Tibial nerve (tissue), 3 donors: ENCODE measurements around the gene CFC1.
"Not testable (repeated sequence)": the region's sequence is repeated elsewhere in the genome, so short reads cannot be mapped to it uniquely, and the experiment has no call there.

Experiments used
- CTCF ChIP-seq, 5 experiments: fragments of 200-600 bp in 3 of 5; fragments of 450-650 bp in 2 of 5; sonication (generic) in 3 of 5; IDR thresholded peaks; one replicate each; pipeline ENCODE4 v1.5.1; 2016 to 2019; ENCODE audit warnings: antibody characterized with exemption in 5 of 5, mild to moderate bottlenecking in 3 of 5, moderate library complexity in 2 of 5
- POLR2A ChIP-seq, 2 donors: fragments of 450-650 bp; IDR thresholded peaks; one replicate each; pipeline ENCODE4 v1.6.1; 2017; ENCODE audit warnings: antibody characterized with exemption in 2 of 2, mild to moderate bottlenecking in 2 of 2, moderate library complexity in 2 of 2

DNA sequence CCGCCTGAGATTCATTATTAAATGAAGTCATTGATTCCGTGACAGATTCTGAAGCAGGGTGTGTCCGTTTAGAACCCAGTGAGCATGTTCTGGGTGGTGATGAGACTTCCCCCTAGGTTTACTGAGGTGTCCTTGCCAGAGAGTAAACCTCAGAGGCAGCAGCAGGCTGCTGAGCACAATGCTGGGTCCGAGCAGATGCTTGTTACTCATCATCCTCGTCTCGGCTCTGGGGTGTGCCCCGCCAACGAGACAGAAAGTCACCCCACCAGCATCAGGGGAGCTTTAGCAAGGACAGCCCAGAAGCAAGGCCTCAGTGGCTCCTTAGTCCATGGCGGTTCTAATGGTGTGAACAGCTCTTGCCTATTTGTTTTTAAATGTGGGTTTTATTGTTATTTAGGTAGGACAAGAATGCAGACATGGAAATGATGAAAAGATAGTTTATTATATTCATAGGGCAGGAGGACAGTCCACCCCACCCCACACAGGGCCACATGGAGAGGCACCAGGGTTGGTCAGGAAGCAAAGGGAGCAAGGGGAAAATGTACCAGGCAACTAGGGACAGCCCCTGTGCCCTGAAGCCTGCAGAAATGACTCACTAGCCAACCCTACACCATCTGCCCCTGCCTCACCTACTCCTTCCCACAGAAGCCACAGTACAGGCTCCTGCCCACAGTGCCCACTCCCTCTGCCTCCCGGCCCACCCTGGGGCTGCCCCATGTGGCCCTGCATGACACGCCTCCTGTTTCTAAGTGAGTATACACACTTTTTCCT is 10.5 kb downstream of the CFC1 start:
- TF ChIP-seq POLR2A, CTCF (IDR thresholded peaks at IDR 0.05): not testable (repeated sequence)
